Activated CD4-positive, alpha-beta T cell treated with anti-CD3 and anti-CD28 coated beads for 36 hours (primary cell): Measurements from ENCODE around the gene OBSCN. TPM values are rescaled to one million over a fixed set of nuclear protein-coding genes. Genes with fewer than 3 reads are reported as not detected.

Experiments
- ATAC-seq: fragments of 200-7000 bp; cut with Tn5 transposase; one replicate; pipeline ENCODE4 v1.10.0; 2021; ENCODE audit warnings: mild to moderate bottlenecking, moderate library complexity
- CTCF ChIA-PET: fragments of 350-600 bp; sonication (Branson Sonifier 250); formaldehyde crosslinking; loops from one replicate; lab custom pipeline; 2021; ENCODE audit warnings: antibody characterized with exemption; lab: Charles Lee
- POLR2A ChIA-PET: fragments of 350-600 bp; sonication (Branson Sonifier 250); formaldehyde crosslinking; loops from one replicate; lab custom pipeline; 2021; ENCODE audit warnings: antibody characterized with exemption, inconsistent platforms; lab: Charles Lee
- DNase-seq: peaks from one replicate; pipeline ENCODE4 v3.0.0-alpha.2; 2020
- H3K27ac Mint-ChIP-seq: one replicate; pipeline ENCODE4 v1.8.0; 2021; ENCODE audit warnings: mixed read lengths
- H3K27me3 Mint-ChIP-seq: one replicate; pipeline ENCODE4 v1.8.0; 2021; ENCODE audit warnings: mixed read lengths
- H3K36me3 Mint-ChIP-seq: one replicate; pipeline ENCODE4 v1.8.0; 2021; ENCODE audit warnings: low read depth, mixed read lengths
- H3K4me1 Mint-ChIP-seq: one replicate; pipeline ENCODE4 v1.8.0; 2021; ENCODE audit warnings: mixed read lengths
- H3K4me3 Mint-ChIP-seq: one replicate; pipeline ENCODE4 v1.8.0; 2021; ENCODE audit warnings: mild to moderate bottlenecking, moderate library complexity, mixed read lengths
- H3K9me3 Mint-ChIP-seq: one replicate; pipeline ENCODE4 v1.8.0; 2021; ENCODE audit warnings: low read depth, mixed read lengths
- intact Hi-C, 2 experiments: fragments of 100-400 bp; cut with DNase I in 1 of 2; cut with micrococcal nuclease in 1 of 2; formaldehyde crosslinking; loops; one replicate each; pipeline versions ENCODE4 v1.14.2 to v1.15.1; 2022 to 2024; cut with DNase I, micrococcal nuclease
- total RNA-seq, 2 experiments: library from RNA; stranded (reverse); gene quantifications; one replicate each; pipeline ENCODE4 v1.2.3, GENCODE V29; 2021

The OBSCN gene
- total RNA-seq, 2 experiments from 2014 or later, result 20.0 to 20.5 TPM

DNA sequence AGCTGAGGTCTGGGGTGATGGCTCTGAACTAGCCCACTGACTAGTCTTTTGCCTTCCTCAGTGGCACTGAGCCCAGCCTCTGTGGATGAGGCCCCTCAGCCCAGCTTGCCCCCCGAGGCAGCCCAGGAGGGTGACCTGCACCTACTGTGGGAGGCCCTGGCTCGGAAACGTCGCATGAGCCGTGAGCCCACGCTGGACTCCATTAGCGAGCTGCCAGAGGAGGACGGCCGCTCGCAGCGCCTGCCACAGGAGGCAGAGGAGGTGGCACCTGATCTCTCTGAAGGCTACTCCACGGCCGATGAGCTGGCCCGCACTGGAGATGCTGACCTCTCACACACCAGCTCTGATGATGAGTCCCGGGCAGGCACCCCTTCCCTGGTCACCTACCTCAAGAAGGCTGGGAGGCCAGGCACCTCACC, 111.0 kb downstream of the OBSCN start:
- POLR2A ChIA-PET, result no interaction called here
- peaks cover 3% of the 10 kb centered on the region for H3K36me3 Mint-ChIP-seq
- no peak for DNase-seq
- no peak overlapping the region for H3K27ac Mint-ChIP-seq
- H3K27me3 Mint-ChIP-seq, result no peaks in the 10 kb centered on the region
- intact Hi-C loops, result no loop called here
- no peaks in the 10 kb centered on the region for H3K4me1 Mint-ChIP-seq
- no peak for ATAC-seq
- no peaks in the 10 kb centered on the region for H3K9me3 Mint-ChIP-seq
- CTCF ChIA-PET, result no interaction called here
- no peak overlapping the region for H3K4me3 Mint-ChIP-seq

DNA sequence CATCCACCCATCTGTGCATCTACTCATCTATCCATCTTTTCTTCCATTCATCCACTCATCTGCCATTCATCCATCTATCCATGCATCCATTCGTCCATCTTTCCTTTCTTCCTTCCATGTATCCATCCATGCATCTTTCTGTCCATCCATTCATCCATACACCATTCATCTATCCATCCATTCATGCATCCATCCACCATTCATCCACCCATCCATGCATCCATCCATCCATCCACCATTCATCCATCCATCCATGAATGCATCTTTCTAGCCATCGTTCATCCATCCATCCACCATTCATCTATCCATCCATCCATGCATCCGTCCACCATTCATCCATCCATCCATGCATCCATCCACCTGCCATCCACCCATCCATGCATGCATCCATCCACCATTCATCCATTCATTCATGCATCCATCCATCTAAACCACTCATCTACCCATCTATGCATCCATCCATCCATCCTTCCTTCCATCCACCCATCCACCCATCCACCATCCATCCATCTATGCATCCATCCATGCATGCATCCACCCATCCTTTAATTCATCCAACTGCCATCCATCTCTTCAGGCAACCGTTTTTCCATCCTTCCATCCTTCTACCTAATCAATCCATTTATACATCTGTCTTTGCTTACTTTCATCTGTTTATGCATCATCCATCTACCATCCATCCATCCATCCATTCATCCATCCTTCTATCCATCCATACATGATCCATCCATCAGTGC, 111.7 kb downstream of the OBSCN start:
- CTCF ChIA-PET, result no interaction called here
- Mint-ChIP-seq H3K27me3 (no peaks in the 10 kb centered on the region), H3K27ac (no peak overlapping the region), H3K4me3 (no peak overlapping the region), H3K9me3 (no peaks in the 10 kb centered on the region), H3K4me1 (no peaks in the 10 kb centered on the region), H3K36me3 (peaks cover 4% of the 10 kb centered on the region)
- no peak for ATAC-seq
- no peak for DNase-seq
- intact Hi-C loops, result no loop called here
- POLR2A ChIA-PET, result no interaction called here

DNA sequence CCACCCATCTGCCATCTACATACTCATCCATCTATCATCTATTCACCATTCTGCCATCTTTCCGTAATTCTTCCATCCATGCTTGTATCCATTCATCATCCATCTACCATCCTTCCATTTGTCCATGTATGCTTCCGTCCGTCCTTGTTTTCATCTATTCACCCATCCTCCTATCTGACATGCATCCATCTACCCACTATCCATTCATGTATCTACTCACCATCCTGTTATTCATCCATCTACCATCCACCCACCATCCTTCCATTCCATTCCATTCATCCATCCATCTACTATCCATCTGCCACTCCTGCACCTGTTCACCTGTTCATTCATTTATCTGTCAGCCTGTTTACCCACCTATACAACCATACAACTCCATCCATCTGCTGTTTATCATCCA, 112.5 kb downstream of the OBSCN start:
- ChIA-PET CTCF (no interaction called here), POLR2A (no interaction called here)
- ATAC-seq (no peak), DNase-seq (no peak)
- Mint-ChIP-seq H3K4me1 (no peaks in the 10 kb centered on the region), H3K27ac (no peak overlapping the region), H3K36me3 (peaks cover 8% of the 10 kb centered on the region), H3K27me3 (no peaks in the 10 kb centered on the region), H3K9me3 (no peaks in the 10 kb centered on the region), H3K4me3 (no peak overlapping the region)
- intact Hi-C loops, result no loop called here

DNA sequence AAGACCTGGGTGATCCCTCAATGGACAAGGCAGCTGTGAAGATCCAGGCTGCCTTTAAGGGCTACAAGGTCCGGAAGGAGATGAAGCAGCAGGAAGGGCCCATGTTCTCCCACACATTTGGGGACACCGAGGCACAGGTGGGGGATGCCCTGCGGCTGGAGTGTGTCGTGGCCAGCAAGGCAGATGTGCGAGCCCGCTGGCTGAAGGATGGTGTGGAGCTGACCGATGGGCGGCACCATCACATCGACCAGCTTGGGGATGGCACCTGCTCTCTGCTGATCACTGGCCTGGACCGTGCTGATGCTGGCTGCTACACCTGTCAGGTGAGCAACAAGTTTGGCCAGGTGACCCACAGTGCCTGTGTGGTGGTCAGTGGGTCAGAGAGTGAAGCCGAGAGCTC, 113.6 kb downstream of the OBSCN start:
- Mint-ChIP-seq H3K4me1 (no peaks in the 10 kb centered on the region), H3K27me3 (no peaks in the 10 kb centered on the region), H3K9me3 (no peaks in the 10 kb centered on the region), H3K4me3 (no peak overlapping the region), H3K36me3 (peaks cover 8% of the 10 kb centered on the region), H3K27ac (no peak overlapping the region)
- ATAC-seq (no peak), DNase-seq (no peak)
- ChIA-PET POLR2A (no interaction called here), CTCF (interaction anchor here (1.6 kb wide), 1 partner anchor 137 kb away, joined by 3 read pairs; no protein-coding TSS in a partner anchor)
- intact Hi-C loops, result no loop called here

DNA sequence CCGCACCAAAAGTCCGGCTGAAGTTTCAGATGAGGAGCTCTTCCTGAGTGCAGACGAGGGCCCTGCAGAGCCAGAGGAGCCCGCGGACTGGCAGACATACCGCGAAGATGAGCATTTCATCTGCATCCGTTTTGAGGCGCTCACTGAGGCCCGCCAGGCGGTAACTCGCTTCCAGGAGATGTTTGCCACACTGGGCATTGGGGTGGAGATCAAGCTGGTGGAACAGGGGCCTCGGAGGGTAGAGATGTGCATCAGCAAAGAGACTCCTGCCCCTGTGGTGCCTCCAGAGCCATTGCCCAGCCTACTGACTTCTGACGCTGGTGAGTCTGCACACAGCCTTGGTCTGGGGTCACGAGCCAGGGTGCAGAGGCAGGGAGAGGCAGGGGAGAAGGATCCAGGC, 114.1 kb downstream of the OBSCN start:
- Mint-ChIP-seq H3K4me3 (no peak overlapping the region), H3K36me3 (peaks cover 8% of the 10 kb centered on the region), H3K27ac (no peak overlapping the region), H3K27me3 (no peaks in the 10 kb centered on the region), H3K9me3 (no peaks in the 10 kb centered on the region), H3K4me1 (no peaks in the 10 kb centered on the region)
- ChIA-PET POLR2A (no interaction called here), CTCF (interaction anchor here (0.6 to 1.6 kb wide), 2 partner anchors 137 to 1751 kb away, joined by 3 to 4 read pairs; no protein-coding TSS in a partner anchor)
- DNase-seq (no peak), ATAC-seq (no peak)
- intact Hi-C loops, result no loop called here

DNA sequence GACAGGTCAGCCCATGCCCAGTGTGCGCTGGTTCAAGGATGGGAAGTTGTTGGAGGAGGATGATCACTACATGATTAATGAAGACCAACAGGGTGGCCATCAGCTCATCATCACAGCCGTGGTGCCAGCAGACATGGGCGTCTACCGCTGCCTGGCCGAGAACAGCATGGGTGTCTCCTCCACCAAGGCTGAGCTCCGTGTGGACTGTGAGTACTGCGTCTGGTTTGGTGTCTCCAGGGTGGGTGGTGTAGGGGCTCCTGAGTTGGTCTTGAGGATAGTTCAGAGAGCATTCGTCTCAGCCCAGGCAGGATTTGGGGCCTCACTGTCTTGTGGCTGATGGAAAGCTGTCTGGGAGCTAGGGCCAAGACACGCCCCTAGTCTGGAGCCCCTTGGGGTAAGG, 115.6 kb downstream of the OBSCN start:
- Mint-ChIP-seq H3K36me3 (peaks cover 8% of the 10 kb centered on the region), H3K27me3 (no peaks in the 10 kb centered on the region), H3K4me3 (no peak overlapping the region), H3K27ac (no peak overlapping the region), H3K9me3 (no peaks in the 10 kb centered on the region), H3K4me1 (no peaks in the 10 kb centered on the region)
- intact Hi-C loops, result no loop called here
- ATAC-seq (no peak), DNase-seq (no peak)
- POLR2A ChIA-PET, result interaction anchor here (0.7 kb wide), 1 partner anchor 67 kb away, joined by 5 read pairs; no protein-coding TSS in a partner anchor
- CTCF ChIA-PET, result no interaction called here

DNA sequence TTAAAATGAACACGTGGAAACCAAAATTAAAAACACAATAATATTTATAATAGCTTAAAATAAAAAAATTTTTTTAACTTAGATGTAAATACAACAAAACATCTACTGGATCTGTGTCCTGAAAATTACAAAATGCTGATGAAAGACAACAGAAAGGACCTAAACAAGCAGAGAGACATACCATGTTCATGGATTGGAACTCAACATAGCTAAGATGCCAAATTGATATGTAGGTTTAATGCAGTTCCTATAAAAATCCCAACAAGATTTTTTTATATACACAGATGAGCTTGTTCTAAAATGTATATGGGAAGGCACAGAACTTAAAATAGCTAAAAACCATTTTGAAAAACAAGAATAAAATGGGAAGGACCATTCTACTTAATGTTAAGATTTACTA, 117.4 kb downstream of the OBSCN start:
- DNase-seq (no peak), ATAC-seq (no peak)
- Mint-ChIP-seq H3K4me1 (no peaks in the 10 kb centered on the region), H3K4me3 (no peak overlapping the region), H3K27me3 (no peaks in the 10 kb centered on the region), H3K27ac (no peak overlapping the region), H3K9me3 (no peaks in the 10 kb centered on the region), H3K36me3 (peaks cover 8% of the 10 kb centered on the region)
- intact Hi-C loops, result no loop called here
- ChIA-PET CTCF (no interaction called here), POLR2A (no interaction called here)

DNA sequence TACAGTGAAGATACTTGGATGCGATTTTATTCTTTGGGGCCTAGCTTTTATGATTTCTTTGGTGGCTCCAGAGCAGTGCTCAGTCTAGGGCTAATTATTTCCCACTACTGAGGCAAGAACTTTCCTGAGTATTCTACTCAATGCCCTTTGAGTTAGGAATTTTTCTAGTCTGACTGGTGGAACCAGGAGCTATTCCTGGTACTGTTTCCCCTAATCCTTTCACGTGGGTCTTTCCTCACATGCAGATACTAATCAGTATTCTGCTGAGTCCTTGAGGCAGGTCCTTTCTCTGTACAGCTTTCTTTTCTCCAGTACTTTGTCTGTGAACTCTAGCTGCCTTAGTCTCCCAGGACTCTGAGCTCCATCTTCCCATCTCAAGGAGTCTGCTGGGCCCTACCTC, 122.0 kb downstream of the OBSCN start:
- intact Hi-C loops, result no loop called here
- ATAC-seq, result no peak
- Mint-ChIP-seq H3K4me3 (no peak overlapping the region), H3K4me1 (no peaks in the 10 kb centered on the region), H3K27me3 (no peaks in the 10 kb centered on the region), H3K27ac (no peak overlapping the region), H3K9me3 (no peaks in the 10 kb centered on the region), H3K36me3 (peaks cover 1% of the 10 kb centered on the region)
- DNase-seq, result no peak
- CTCF ChIA-PET, result no interaction called here
- POLR2A ChIA-PET, result no interaction called here

DNA sequence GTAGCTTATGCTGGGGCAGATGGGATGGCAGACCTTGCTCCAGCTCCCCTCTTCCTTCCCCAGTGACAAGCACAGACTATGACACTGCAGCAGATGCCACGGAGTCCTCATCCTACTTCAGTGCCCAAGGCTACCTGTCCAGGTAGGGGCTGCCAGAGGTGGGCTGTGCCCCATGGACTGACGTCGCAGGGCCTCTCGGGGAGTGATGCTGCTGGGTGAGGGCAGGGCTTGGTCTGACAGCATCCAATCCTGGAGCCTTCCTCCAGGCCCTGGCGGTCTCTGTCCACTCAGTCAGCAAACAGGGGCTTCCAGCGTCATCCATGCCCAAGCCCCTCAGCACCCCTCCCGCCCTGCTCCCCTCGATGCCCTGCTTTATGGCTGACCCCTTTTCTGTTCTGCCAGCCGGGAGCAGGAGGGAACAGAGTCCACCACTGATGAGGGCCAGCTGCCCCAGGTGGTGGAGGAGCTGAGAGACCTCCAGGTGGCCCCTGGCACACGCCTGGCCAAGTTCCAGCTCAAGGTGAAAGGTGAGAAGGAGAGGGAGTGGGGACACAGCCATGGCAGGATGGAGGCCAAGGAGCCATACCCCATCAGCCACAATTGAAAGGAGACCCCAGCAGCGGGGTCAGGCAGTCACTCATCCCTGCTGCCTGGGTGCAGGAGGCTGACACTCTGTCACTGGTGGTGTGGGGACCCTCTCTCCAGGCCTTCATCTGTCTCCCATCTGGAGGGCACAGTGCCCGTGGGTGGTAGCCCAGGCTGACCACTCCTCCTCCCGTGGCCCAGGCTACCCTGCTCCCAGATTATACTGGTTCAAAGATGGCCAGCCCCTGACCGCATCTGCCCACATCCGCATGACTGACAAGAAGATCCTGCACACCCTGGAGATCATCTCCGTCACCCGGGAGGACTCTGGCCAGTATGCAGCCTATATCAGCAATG, 125.2 kb downstream of the OBSCN start:
- Mint-ChIP-seq H3K9me3 (no peaks in the 10 kb centered on the region), H3K27me3 (no peaks in the 10 kb centered on the region), H3K36me3 (peaks cover 3% of the 10 kb centered on the region), H3K27ac (no peak overlapping the region), H3K4me1 (no peaks in the 10 kb centered on the region), H3K4me3 (no peak overlapping the region)
- ChIA-PET CTCF (no interaction called here), POLR2A (no interaction called here)
- DNase-seq, result no peak
- intact Hi-C loops, result no loop called here
- ATAC-seq, result no peak

DNA sequence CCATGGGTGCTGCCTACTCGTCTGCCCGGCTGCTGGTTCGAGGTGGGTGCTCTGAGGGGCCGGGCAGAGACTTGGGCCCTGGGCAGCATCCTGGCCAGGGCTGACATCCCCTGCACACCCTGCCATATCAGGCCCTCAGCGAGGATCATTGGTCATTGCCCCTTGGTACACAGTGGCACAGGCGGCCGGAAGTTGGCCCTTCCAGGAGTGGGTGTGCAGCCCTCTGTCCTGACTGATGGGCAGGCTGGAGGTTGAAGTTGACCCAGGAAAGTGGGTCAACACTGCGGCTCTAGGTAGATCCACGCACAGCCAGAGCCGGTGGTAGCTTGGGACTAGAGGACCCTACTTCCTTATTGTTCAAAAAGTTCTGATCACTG, 125.9 kb downstream of the OBSCN start:
- H3K4me1 Mint-ChIP-seq, result no peaks in the 10 kb centered on the region
- intact Hi-C loops, result no loop called here
- ChIA-PET CTCF (no interaction called here), POLR2A (no interaction called here)
- no peak for ATAC-seq
- DNase-seq, result no peak
- no peak overlapping the region for H3K4me3 Mint-ChIP-seq
- no peaks in the 10 kb centered on the region for H3K27me3 Mint-ChIP-seq
- H3K27ac Mint-ChIP-seq, result no peak overlapping the region
- H3K36me3 Mint-ChIP-seq, result peaks cover 3% of the 10 kb centered on the region
- no peaks in the 10 kb centered on the region for H3K9me3 Mint-ChIP-seq

DNA sequence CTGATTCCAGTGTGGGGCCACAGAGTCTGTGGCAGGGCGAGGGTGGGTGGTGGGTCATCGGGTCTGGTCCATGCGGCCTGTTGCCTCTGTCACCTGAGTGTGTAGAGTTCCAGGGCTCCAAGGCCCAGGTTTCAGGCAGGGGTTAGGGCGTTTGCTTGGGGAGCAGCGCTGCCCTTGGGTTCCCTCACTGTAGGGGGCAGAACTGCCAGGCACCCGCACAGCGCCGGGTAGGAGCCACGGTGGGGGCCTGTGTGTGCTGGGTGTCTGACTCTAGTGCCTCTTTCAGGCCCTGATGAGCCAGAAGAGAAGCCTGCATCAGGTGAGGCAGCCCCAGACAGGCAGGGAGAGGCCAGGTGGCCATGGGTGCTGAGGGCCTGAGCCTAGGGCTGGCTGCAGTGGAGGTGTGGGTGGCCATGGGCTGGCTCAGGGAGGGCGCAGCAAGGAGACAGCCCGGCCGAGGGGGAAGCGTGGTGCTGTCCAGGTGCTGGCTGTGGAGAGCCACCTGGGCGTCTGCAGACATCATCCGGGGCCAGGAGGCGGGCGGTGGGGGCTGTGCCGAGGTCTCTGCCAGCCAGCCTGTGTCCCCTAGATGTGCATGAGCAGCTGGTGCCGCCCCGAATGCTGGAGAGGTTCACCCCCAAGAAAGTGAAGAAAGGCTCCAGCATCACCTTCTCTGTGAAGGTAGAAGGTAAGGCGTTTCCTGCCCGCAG, 126.5 kb downstream of the OBSCN start:
- ATAC-seq (no peak), DNase-seq (no peak)
- H3K36me3 Mint-ChIP-seq, result peaks cover 4% of the 10 kb centered on the region
- H3K9me3 Mint-ChIP-seq, result no peaks in the 10 kb centered on the region
- H3K27me3 Mint-ChIP-seq, result no peaks in the 10 kb centered on the region
- no peaks in the 10 kb centered on the region for H3K4me1 Mint-ChIP-seq
- no peak overlapping the region for H3K27ac Mint-ChIP-seq
- intact Hi-C loops, result no loop called here
- ChIA-PET POLR2A (no interaction called here), CTCF (no interaction called here)
- no peak overlapping the region for H3K4me3 Mint-ChIP-seq
